GM18526 (cell line): ENCODE results near the gene CNKSR3.

ENCODE experiments used
- POLR2A ChIP-seq: IDR thresholded peaks from 3 replicates; pipeline ENCODE4 v1.6.1; 2011; ENCODE audit not compliant: insufficient read length; ENCODE audit errors: extremely low read depth

Gene CNKSR3

GRCh38 chr6:154407440-154407839 lies 103.0 kb downstream of the CNKSR3 start:
- no peak for TF ChIP-seq POLR2A

GRCh38 chr6:154406869-154407268 lies 103.6 kb downstream of the CNKSR3 start:
- no peak for TF ChIP-seq POLR2A

- TF ChIP-seq POLR2A = no peak
Measured at GRCh38 chr6:154406301-154406700, 104.2 kb downstream of the CNKSR3 start.

- TF ChIP-seq POLR2A = no peak
Measured at GRCh38 chr6:154404791-154405400, 105.6 kb downstream of the CNKSR3 start.

GRCh38 chr6:154403788-154404187 lies 106.7 kb downstream of the CNKSR3 start:
- no peak for TF ChIP-seq POLR2A

- no peak for TF ChIP-seq POLR2A
Measured at GRCh38 chr6:154402081-154402780, 108.3 kb downstream of the CNKSR3 start.

GRCh38 chr6:154399097-154399496 lies 111.4 kb downstream of the CNKSR3 start:
- TF ChIP-seq POLR2A = no peak

GRCh38 chr6:154397491-154398195 lies 112.8 kb downstream of the CNKSR3 start:
- no peak for TF ChIP-seq POLR2A

- TF ChIP-seq POLR2A = no peak
Measured at GRCh38 chr6:154395878-154396277, 114.6 kb downstream of the CNKSR3 start.

- TF ChIP-seq POLR2A = no peak
Measured at GRCh38 chr6:154395316-154395715, 115.2 kb downstream of the CNKSR3 start.

GRCh38 chr6:154394571-154394970 lies 115.9 kb downstream of the CNKSR3 start:
- TF ChIP-seq POLR2A = no peak

- TF ChIP-seq POLR2A = no peak
Measured at GRCh38 chr6:154390034-154390433, 120.5 kb downstream of the CNKSR3 start.

- TF ChIP-seq POLR2A = no peak
Measured at GRCh38 chr6:154388803-154389202, 121.7 kb downstream of the CNKSR3 start.

GRCh38 chr6:154386848-154387717 lies 123.4 kb downstream of the CNKSR3 start:
- no peak for TF ChIP-seq POLR2A

GRCh38 chr6:154384191-154384590 lies 126.3 kb downstream of the CNKSR3 start:
- TF ChIP-seq POLR2A = no peak
